Gastrocnemius medialis (tissue), 4 donors: ENCODE data around the gene TMEM108.

Source experiments
- CTCF ChIP-seq, 5 experiments: fragments of 450-650 bp in 3 of 5; fragments of 200-600 bp in 2 of 5; sonication (generic) in 2 of 5; IDR thresholded peaks in 4 of 5; conservative IDR thresholded peaks in 1 of 5; 1 replicate in 4 of 5; 2 replicates in 1 of 5; pipeline ENCODE4 v1.5.1; 2016 to 2019; ENCODE audit warnings: antibody characterized with exemption in 5 of 5, mild to moderate bottlenecking in 3 of 5, moderate library complexity in 3 of 5
- POLR2A ChIP-seq, 2 donors: fragments of 450-650 bp; IDR thresholded peaks; one replicate each; pipeline ENCODE4 v1.6.1; 2017; ENCODE audit warnings: antibody characterized with exemption in 2 of 2, mild to moderate bottlenecking in 2 of 2, moderate library complexity in 2 of 2

- TF ChIP-seq CTCF (IDR thresholded peaks at IDR 0.05 in 4 of 5, conservative IDR thresholded peaks at IDR 0.05 in 1 of 5) (no peak), POLR2A (IDR thresholded peaks at IDR 0.05) (no peak)
Measured at GRCh38 chr3:133074977-133075376, 36.8 kb downstream of the TMEM108 start.
